HCT116 (cell line): ENCODE measurements around the gene TRPM4. TPM values are rescaled to one million over a fixed set of nuclear protein-coding genes. Genes with fewer than 3 reads are reported as not detected.

ENCODE experiments used
- ATAC-seq: fragments of 200-7000 bp; cut with Tn5 transposase; 2 replicates; pipeline ENCODE4 v1.9.1; 2020; ENCODE audit warnings: mild to moderate bottlenecking, moderate library complexity
- BruUV-seq: library from RNA; stranded (reverse); fragments of 400-500 nt; replicated peaks from 2 replicates; lab custom pipeline; 2021; lab: Mats Ljungman, UMichigan
- CTCF ChIA-PET: fragments of 300-600 bp; sonication (Branson Sonifier 250); formaldehyde crosslinking; loops from one replicate; lab custom pipeline; 2021; ENCODE audit warnings: antibody characterized with exemption; lab: Charles Lee
- POLR2A ChIA-PET: fragments of 300-600, 350-600 bp; sonication (Branson Sonifier 250); formaldehyde crosslinking; loops from one replicate; lab custom pipeline; 2021; ENCODE audit warnings: antibody characterized with exemption; lab: Charles Lee
- RAD21 ChIA-PET, 2 experiments: fragments of 300-600 bp; sonication (Branson Sonifier 250); formaldehyde crosslinking; loops; one replicate each; lab custom pipeline; 2023; ENCODE audit warnings: low total read pairs in 2 of 2; ENCODE audit not compliant: uncharacterized antibody in 2 of 2, unreplicated experiment in 2 of 2, low non-redundant PET in 1 of 2; lab: Charles Lee
- DNase-seq: peaks from one replicate; pipeline ENCODE4 v3.0.0-alpha.2; 2010; ENCODE audit warnings: low read depth, low spot score
- H2AFZ ChIP-seq: fragments of 200-600 bp; shearing (Covaris generic), sonication (generic); 2 replicates; pipeline ENCODE4 v1.6.1; 2017; ENCODE audit warnings: low read depth, mixed run types, mixed read lengths, antibody characterized with exemption, low read length; ENCODE audit not compliant: poor library complexity, severe bottlenecking
- H3K27ac ChIP-seq: 2 replicates; pipeline ENCODE4 v1.5.1; 2012; ENCODE audit warnings: low read depth, low read length
- H3K27me3 ChIP-seq: fragments of 200-600 bp; sonication (generic); 2 replicates; pipeline ENCODE4 v1.6.1; 2016; ENCODE audit warnings: mixed run types, low read length, mixed read lengths; ENCODE audit not compliant: insufficient read depth
- H3K36me3 ChIP-seq, 2 experiments: fragments of 200-500 bp in 1 of 2; fragments of 200-600 bp in 1 of 2; sonication (Bioruptor generic) in 1 of 2; sonication (generic) in 1 of 2; 2 replicates each; pipeline versions ENCODE4 v1.5.1 to v1.6.1; 2014 to 2016; ENCODE audit warnings: low read length in 2 of 2, inconsistent platforms in 1 of 2, mixed read lengths in 1 of 2, mixed run types in 1 of 2; ENCODE audit not compliant: insufficient read depth in 2 of 2, control insufficient read depth in 1 of 2
- H3K4me1 ChIP-seq, 2 experiments: fragments of 200-600 bp in 1 of 2; sonication (generic) in 1 of 2; 2 replicates each; pipeline versions ENCODE4 v1.5.1 to v1.6.1; 2012 to 2017; ENCODE audit warnings: low read length in 2 of 2, inconsistent platforms in 1 of 2, mild to moderate bottlenecking in 1 of 2, mixed read lengths in 1 of 2, mixed run types in 1 of 2, moderate library complexity in 1 of 2; ENCODE audit not compliant: insufficient read depth in 2 of 2, control insufficient read depth in 1 of 2
- H3K4me2 ChIP-seq: fragments of 200-600 bp; sonication (generic); 2 replicates; pipeline ENCODE4 v1.6.1; 2017; ENCODE audit warnings: mixed run types, low read length, mixed read lengths
- H3K4me3 ChIP-seq, 2 experiments: fragments of 200-600 bp in 1 of 2; sonication (generic) in 1 of 2; replicated peaks in 1 of 2; 2 replicates each; pipeline ENCODE4 v1.5.1; 2011 to 2016; ENCODE audit warnings: low read length in 2 of 2, control low read depth in 1 of 2, low read depth in 1 of 2, mild to moderate bottlenecking in 1 of 2, mixed read lengths in 1 of 2, mixed run types in 1 of 2
- H3K79me2 ChIP-seq: fragments of 200-600 bp; sonication (generic); 2 replicates; pipeline ENCODE4 v1.6.1; 2017; ENCODE audit warnings: mild to moderate bottlenecking, mixed run types, low read length, moderate library complexity, mixed read lengths; ENCODE audit not compliant: insufficient read depth
- H3K9ac ChIP-seq: fragments of 200-600 bp; sonication (generic); 2 replicates; pipeline ENCODE4 v1.6.1; 2016; ENCODE audit warnings: low read length, mixed read lengths
- H3K9me2 ChIP-seq: fragments of 200-600 bp; sonication (generic), shearing (Covaris generic); 2 replicates; pipeline ENCODE4 v1.6.1; 2017; ENCODE audit warnings: mixed run types, mild to moderate bottlenecking, moderate library complexity; ENCODE audit not compliant: insufficient read depth
- H3K9me3 ChIP-seq, 2 experiments: fragments of 200-500 bp in 1 of 2; fragments of 200-600 bp in 1 of 2; sonication (Bioruptor generic) in 1 of 2; sonication (generic) in 1 of 2; 2 replicates each; pipeline ENCODE4 v1.6.1; 2014 to 2017; ENCODE audit warnings: low read length in 2 of 2, mixed read lengths in 2 of 2, inconsistent platforms in 1 of 2, low read depth in 1 of 2, mild to moderate bottlenecking in 1 of 2, mixed run types in 1 of 2, moderate library complexity in 1 of 2; ENCODE audit not compliant: control insufficient read depth in 1 of 2, insufficient read depth in 1 of 2
- H4K20me1 ChIP-seq: fragments of 200-600 bp; sonication (generic), shearing (Covaris generic); 2 replicates; pipeline ENCODE4 v1.6.1; 2017; ENCODE audit warnings: mixed run types, mild to moderate bottlenecking, moderate library complexity; ENCODE audit not compliant: insufficient read depth
- CBX3 ChIP-seq: IDR thresholded peaks from 2 replicates; pipeline ENCODE4 v1.6.1; 2012; ENCODE audit warnings: low read depth
- ELF1 ChIP-seq: IDR thresholded peaks from 2 replicates; pipeline ENCODE4 v1.6.1; 2012; ENCODE audit warnings: low read depth, borderline replicate concordance
- JUND ChIP-seq: IDR thresholded peaks from 2 replicates; pipeline ENCODE4 v1.6.1; 2012
- MAX ChIP-seq: IDR thresholded peaks from 2 replicates; pipeline ENCODE4 v1.6.1; 2012
- POLR2A ChIP-seq: IDR thresholded peaks from 2 replicates; pipeline ENCODE4 v1.7.0; 2011; ENCODE audit warnings: borderline replicate concordance; ENCODE audit not compliant: insufficient read depth, insufficient read length; ENCODE audit errors: extremely low read depth
- SIN3A ChIP-seq: IDR thresholded peaks from 2 replicates; pipeline ENCODE4 v1.6.1; 2012; ENCODE audit warnings: low read depth
- SP1 ChIP-seq: IDR thresholded peaks from 2 replicates; pipeline ENCODE4 v1.6.1; 2012; ENCODE audit warnings: low read depth
- TCF7L2 ChIP-seq: IDR thresholded peaks from 2 replicates; pipeline ENCODE4 v1.7.0; 2011; ENCODE audit warnings: borderline replicate concordance, inconsistent platforms; ENCODE audit not compliant: insufficient read depth, insufficient read length; ENCODE audit errors: extremely low read depth
- intact Hi-C: fragments of 100-400 bp; cut with micrococcal nuclease; formaldehyde crosslinking; loops from 2 replicates; pipeline ENCODE4 v1.10.0; 2022
- total RNA-seq: library from RNA; stranded (reverse); gene quantifications from one replicate; pipeline ENCODE4 v1.2.1, GENCODE V29; 2021; ENCODE audit not compliant: unreplicated experiment

Gene TRPM4
- total RNA-seq, 1 experiment from 2014 or later: 44.2 TPM

GRCh38 chr19:49149652-49150105, 7.9 kb upstream of the TRPM4 start:
- peak overlapping the region; percentile 90 to 95 for H3K4me3 ChIP-seq
- peak overlapping the region; percentile 94 for H3K27ac ChIP-seq
- no peaks in the 10 kb centered on the region for H3K9me3 ChIP-seq
- H4K20me1 ChIP-seq: no peaks in the 10 kb centered on the region
- peaks cover 25 to 57% of the 10 kb centered on the region in 2 experiments for H3K4me1 ChIP-seq
- H3K79me2 ChIP-seq: no peaks in the 10 kb centered on the region
- peak; percentile 15 for ATAC-seq
- POLR2A ChIA-PET: interaction anchor here (0.8 to 2.3 kb wide), 7 partner anchors 11 to 59 kb away, joined by 3 to 8 read pairs (median 5); partner anchors contain the start of gene LIN7B
- H3K36me3 ChIP-seq: no peaks in the 10 kb centered on the region
- intact Hi-C loops: loop anchor here (1.0 kb wide), 1 partner anchor 52 kb away; no protein-coding TSS in a partner anchor
- no peaks in the 10 kb centered on the region for H3K9me2 ChIP-seq
- peak overlapping the region; percentile 99 for H3K4me2 ChIP-seq
- no peak overlapping the region for H2AFZ ChIP-seq
- BruUV-seq: no TSS peak
- peak; percentile 66 for TF ChIP-seq POLR2A
- peak; percentile 64 for TF ChIP-seq TCF7L2
- TF ChIP-seq SIN3A: peak; percentile 67; the same call in 1 of the 2 replicates
- no peak for TF ChIP-seq CBX3
- TF ChIP-seq MAX: peak; percentile 78
- TF ChIP-seq SP1: peak; percentile 64
- peak; percentile 68 for TF ChIP-seq JUND
- TF ChIP-seq ELF1: no peak
- TF ChIP-seq, all 23 proteins: peak for 6
- Histone ChIP-seq H3K27me3 (no peaks in the 10 kb centered on the region), H3K9ac (peak overlapping the region; percentile 98)
- DNase-seq: peak; percentile 85
- ChIA-PET CTCF (interaction anchor here (1.3 to 3.0 kb wide), 3 partner anchors 14 to 52 kb away, joined by 5 to 17 read pairs (median 10); no protein-coding TSS in a partner anchor), RAD21 (interaction anchor here (0.9 to 1.0 kb wide), 2 partner anchors 52 to 59 kb away, joined by 3 read pairs; no protein-coding TSS in a partner anchor)
